GF-D8 (cell line): ENCODE measurements around the gene CCSER1.
"Not testable (repeated sequence)": the region's sequence is repeated elsewhere in the genome, so short reads cannot be mapped to it uniquely, and the experiment has no call there.

Experiments used
- DNase-seq: peaks from one replicate; lab custom pipeline; 2025; lab: John Stamatoyannopoulos, UW

The CCSER1 gene

GRCh38 chr4:91064157-91064853 lies 937.1 kb downstream of the CCSER1 start:
- DNase-seq: no peak

DNA sequence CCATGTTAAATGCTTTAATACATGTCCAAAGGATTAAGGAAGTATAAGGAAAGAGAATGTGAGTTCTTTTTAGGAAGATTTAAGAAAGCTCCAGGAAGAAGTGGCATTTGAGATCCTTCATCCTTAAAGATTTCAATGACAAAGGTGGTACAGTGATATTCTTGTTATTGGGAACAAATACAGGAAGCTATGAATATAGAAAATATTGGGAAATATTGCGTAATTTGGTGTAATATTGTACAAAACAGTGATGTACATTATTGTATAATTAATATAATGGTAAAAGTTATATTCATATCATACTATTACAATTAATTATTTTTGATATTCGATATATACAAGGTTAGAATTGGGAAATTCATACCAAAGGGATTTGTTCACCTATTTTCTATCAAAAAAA lies 937.9 kb downstream of the CCSER1 start:
- no peak for DNase-seq

DNA sequence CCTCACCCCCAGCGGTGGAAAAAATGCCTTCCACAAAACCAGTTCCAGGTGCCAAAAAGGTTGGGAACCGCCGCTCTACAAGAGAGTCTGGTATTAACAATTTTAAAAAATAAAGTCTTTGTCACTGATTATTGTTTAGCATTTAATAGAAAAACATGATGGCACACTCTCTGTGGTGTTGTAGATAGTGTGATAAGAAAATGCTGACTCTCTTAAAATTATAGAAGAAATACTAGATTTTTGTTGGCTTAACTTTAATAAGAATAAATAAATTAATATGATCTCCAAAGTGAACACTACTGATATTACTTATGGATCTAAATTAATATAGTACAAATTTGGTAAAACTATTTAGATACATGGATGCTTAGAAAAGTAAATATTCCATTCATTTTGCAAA lies 943.5 kb downstream of the CCSER1 start:
- no peak for DNase-seq

DNA sequence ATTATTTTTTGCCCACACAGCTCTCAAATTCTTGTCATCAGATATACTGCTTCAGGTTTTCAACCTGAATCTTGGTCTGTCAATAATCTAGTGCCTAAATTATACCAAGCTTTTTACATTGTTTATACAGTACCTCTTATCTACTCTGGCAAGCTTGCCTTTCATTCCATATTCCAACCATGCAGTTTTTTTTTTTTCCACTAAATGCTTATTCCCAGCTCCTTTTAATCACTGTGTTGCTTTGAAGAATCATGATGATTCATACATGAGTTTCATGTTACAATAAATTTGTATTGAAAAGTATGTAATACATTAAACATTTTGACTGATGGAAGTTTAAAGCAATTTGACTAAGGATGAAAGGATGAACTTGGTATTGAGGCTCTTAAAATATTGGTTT lies 949.0 kb downstream of the CCSER1 start:
- DNase-seq: no peak

DNA sequence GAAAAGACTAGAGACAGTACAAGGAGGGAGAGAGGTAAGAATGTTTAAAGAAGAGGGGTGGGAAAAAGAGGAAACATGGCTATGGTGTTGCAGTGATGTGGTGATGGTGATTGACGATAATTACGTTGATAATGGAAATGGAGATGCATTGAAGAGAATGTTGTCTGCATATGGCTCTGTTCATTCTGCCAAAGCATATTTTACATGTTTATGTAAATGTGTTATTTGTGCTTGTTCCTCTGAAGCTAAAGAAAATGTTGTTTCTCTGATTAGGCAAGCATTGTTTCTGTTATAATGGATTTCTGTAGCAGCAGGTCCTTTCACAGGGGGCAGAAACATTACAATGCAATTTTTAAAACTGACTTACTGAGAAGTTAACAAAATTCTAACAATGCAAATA lies 958.8 kb downstream of the CCSER1 start:
- DNase-seq: no peak

- DNase-seq: no peak
These were observed 960.5 kb downstream of the CCSER1 start for GRCh38 chr4:91087743-91088142.

DNA sequence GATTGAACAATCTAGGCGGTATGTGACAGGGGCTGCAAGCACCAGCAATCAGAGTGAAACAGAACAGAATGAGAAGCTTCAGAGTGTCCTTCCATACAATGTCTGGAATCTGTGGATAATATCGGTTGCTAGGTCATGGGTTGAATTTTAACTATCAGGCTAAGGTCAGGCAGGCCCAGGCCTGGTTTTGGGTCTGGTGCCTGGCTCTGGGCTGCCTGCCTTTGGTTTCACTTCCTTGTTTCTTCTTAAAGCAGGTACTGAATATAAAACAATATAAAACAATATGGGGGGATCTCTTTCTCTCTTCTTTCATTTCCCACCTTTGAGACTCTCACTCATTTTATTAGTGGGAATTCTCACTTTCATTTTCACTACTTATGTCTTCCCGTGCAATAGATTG lies 962.0 kb downstream of the CCSER1 start:
- no peak for DNase-seq

GRCh38 chr4:91092398-91092980 lies 965.3 kb downstream of the CCSER1 start:
- DNase-seq: no peak

DNA sequence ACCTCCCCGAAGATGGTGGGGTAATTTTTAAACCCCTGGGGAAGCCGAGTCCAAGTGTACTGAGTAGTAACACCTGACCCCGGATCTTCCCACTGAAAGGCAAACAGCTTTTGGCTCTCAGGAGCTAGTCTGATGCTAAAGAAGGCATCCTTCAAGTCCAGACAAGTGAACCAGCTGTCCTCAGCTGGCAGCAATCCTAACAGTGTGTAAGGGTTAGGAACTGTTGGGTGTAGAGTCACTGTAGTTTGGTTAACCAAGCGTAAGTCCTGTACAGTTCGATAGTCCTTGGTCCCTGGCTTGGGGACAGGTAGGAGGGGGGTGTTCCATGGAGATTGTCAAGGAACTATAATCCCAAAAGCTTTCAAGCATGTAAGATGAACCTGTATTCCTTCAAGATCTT lies 967.0 kb downstream of the CCSER1 start:
- DNase-seq: not testable (repeated sequence)

GRCh38 chr4:91099666-91100065 lies 972.5 kb downstream of the CCSER1 start:
- no peak for DNase-seq

GRCh38 chr4:91108751-91109150 lies 981.6 kb downstream of the CCSER1 start:
- DNase-seq: no peak

DNA sequence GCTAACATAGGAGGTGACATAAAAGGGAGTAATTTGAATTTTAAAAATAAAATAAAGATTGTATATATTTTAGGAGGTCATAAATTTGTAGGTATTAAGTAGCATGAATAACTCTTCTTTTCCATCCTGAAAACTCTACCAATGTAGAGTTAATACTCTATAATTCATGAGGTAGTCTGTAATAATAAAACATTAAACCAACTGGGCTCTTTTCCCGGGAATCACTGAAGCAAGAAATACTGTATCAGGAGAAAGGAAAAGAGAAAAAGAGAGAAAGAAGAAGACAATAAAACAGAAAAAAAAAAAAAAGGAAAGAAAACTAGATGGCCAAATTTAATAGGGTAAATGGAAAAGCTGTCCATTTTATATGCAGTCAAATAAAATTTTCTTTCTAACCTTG lies 984.4 kb downstream of the CCSER1 start:
- no peak for DNase-seq

DNA sequence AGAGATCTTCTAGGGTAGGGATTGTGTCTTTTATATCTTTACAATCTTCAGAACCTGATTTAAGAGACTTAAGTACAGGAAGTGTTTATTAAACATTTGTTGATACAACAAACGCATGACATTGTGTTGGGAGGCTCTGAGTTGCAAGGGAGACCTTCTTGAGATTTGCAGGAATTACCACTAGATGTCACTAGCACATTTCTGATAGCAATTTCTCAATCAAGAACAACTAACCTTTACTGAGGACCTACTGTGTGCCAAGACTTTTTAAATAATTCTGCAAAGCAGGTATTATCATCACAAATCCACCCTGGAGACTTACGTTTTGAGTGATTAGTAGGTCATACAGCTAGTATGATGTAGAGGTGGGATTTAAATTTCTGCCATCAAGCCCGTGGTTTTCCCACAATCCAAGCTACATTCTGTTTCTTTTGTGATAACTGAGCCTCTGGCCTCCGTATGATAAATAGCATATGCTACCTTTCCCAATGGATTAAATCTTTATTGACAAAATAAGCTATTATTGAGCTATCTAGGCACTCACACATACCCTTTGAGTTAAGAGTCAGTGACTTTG lies 986.0 kb downstream of the CCSER1 start:
- DNase-seq: no peak

GRCh38 chr4:91114386-91114785 lies 987.2 kb downstream of the CCSER1 start:
- DNase-seq: no peak

DNA sequence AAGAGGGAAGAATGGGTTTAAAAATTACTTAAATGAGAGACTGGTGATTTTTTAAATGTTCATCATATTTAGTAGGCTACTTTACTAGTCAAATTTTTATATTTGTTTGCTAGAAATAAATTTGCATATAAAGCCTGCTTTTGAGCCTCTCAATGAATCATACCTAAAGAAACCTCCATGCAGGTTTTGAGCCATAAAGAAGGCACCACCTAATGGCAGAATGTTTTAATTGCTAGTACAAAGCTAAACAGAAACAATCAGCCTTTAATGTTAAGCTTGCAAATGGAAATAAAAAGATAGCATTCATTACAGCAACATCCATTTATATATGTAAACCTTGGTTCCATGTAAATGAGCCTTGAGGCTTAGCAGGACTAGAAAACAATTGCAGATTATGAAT lies 989.7 kb downstream of the CCSER1 start:
- DNase-seq: no peak

DNA sequence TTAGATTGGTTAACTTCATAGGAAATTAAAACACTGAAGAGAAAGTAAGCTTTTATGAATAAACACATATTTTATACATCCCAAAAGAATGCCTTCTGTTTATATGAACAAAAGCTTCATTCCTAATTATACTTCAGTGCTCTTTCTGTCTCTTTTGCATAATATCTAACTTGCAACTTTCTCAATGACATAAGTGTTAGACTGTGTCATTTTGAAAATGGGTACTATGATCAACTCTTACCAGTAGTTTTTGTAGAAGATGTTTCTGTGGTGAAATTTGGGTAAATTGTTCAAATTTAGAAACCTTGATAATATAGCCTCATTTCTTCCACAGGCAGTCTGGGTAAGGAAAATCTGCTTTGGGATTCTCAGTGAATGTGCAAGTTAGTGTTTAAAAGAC lies 991.4 kb downstream of the CCSER1 start:
- DNase-seq: no peak

DNA sequence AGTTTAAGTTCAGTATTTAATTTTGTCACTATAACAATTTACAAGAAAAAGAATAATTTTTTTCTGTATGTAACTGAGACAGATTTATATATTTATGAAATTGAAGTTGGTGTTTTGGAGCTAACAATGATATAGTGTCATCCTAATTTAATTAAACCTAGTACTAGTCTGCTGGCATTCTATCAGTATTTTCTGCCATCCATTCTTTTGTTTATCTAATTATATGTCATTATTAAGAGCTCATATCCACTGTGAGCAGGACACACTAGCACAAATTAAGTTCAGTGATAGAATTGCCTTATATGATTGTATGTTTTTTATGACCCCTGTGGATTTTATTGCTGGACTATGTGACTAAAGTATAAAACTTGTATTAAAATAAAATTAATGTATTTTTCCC lies 996.5 kb downstream of the CCSER1 start:
- DNase-seq: no peak

DNA sequence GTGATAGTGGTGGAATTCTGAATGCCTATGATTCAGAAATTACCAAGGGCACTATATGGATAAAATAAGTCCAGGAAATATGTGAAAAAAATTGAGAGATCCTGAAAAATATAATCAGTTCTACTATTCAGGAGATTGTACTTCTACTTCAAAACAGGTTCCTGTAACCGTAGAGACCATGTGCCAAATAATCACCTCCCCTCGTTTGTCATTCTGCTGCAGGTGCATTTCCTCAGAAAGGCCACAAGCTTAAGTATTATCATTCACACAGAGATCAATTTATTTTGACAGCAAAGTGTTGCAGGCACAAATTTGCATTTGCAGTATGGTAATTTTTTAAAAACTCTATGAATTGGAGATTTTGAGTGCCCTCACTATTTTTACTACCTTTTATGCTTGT lies 1000.0 kb downstream of the CCSER1 start:
- no peak for DNase-seq

DNA sequence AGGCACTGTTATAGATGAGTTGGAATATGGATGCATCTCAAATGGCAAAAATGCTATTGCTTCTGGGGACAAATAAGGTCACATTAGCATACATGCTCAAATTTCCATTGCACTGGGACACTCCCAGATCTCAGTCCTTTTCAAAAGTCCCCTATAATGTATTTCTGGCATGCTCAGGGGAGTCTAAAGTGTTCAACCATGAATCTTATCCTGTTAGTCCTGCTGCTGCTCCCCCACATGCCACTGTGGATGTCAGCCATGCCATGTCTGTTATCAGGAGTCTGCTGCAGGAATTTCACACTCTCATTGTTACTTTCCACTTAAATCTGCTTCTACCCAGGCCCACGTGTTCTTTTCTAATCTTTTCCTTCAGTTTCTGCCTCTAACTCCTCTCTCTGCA lies 1000.6 kb downstream of the CCSER1 start:
- no peak for DNase-seq

GRCh38 chr4:91128519-91128918 lies 1001.3 kb downstream of the CCSER1 start:
- no peak for DNase-seq

GRCh38 chr4:91147067-91147466 lies 1019.9 kb downstream of the CCSER1 start:
- DNase-seq: no peak

DNA sequence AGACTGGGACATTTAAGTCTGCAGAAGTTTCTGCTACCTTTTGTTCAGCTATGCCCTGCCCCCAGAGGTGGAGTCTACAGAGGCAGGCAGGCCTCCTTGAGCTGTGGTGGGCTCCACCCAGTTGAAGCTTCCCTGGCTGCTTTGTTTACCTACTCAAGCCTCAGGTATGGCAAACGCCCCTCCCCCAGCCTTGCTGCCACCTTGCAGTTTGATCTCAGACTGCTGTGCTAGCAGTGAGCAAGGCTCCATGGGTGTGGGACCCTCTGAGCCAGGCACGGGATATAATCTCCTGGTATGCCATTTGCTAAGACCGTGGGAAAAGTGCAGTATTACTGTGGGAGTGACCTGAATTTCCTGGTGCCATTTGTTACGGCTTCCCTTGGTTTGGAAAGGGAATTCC lies 1026.8 kb downstream of the CCSER1 start:
- DNase-seq: not testable (repeated sequence)

- DNase-seq: not testable (repeated sequence)
These were observed 1040.9 kb downstream of the CCSER1 start for GRCh38 chr4:91167864-91168653.
